CD14-positive monocyte (primary cell): ENCODE measurements around the gene COBLL1. TPM values are rescaled to one million over a fixed set of nuclear protein-coding genes. Genes with fewer than 3 reads are reported as not detected.

ENCODE experiments used
- DNase-seq, 3 donors: peaks; one replicate each; pipeline ENCODE4 v3.0.0-alpha.2; 2011 to 2022
- H2AFZ ChIP-seq: 2 replicates; pipeline ENCODE4 v1.6.0; 2012; ENCODE audit warnings: mild to moderate bottlenecking, low read depth, low read length, inconsistent platforms; ENCODE audit not compliant: insufficient read depth, poor library complexity, severe bottlenecking
- H3K27ac ChIP-seq, 2 donors: 1 replicate in 1 of 2; 2 replicates in 1 of 2; pipeline ENCODE4 v1.5.1; 2012 to 2013; ENCODE audit warnings: low read length in 2 of 2, control low read depth in 1 of 2, inconsistent platforms in 1 of 2, low read depth in 1 of 2, mild to moderate bottlenecking in 1 of 2
- H3K27me3 ChIP-seq, 2 donors: one replicate each; pipeline versions ENCODE4 v1.6.0 to v1.6.1; 2011 to 2013; ENCODE audit warnings: low read length in 2 of 2; ENCODE audit not compliant: control insufficient read depth in 2 of 2, insufficient read depth in 2 of 2
- H3K36me3 ChIP-seq, 2 donors: replicated peaks in 1 of 2; 1 replicate in 1 of 2; 2 replicates in 1 of 2; pipeline versions ENCODE4 v1.5.1 to v1.6.1; 2012 to 2013; ENCODE audit warnings: low read length in 2 of 2, control low read depth in 1 of 2, inconsistent platforms in 1 of 2, mild to moderate bottlenecking in 1 of 2; ENCODE audit not compliant: insufficient read depth in 2 of 2, control insufficient read depth in 1 of 2
- H3K4me1 ChIP-seq, 2 donors: 1 replicate in 1 of 2; 2 replicates in 1 of 2; pipeline versions ENCODE4 v1.5.1 to v1.6.1; 2012 to 2013; ENCODE audit warnings: low read length in 2 of 2, control low read depth in 1 of 2, inconsistent platforms in 1 of 2, mild to moderate bottlenecking in 1 of 2, moderate library complexity in 1 of 2; ENCODE audit not compliant: insufficient read depth in 2 of 2, control insufficient read depth in 1 of 2
- H3K4me2 ChIP-seq: replicated peaks from 2 replicates; pipeline ENCODE3; 2012; ENCODE audit warnings: low read length, moderate library complexity, mild to moderate bottlenecking; ENCODE audit not compliant: poor library complexity, severe bottlenecking; ENCODE audit errors: extremely low read depth
- H3K4me3 ChIP-seq, 3 experiments: fragments of 200-600 bp in 1 of 3; sonication (generic) in 1 of 3; replicated peaks in 1 of 3; 1 replicate in 2 of 3; 2 replicates in 1 of 3; pipeline ENCODE4 v1.5.1; 2011 to 2013; ENCODE audit warnings: low read length in 3 of 3, mild to moderate bottlenecking in 3 of 3, control low read depth in 2 of 3, low read depth in 2 of 3, inconsistent platforms in 1 of 3, moderate library complexity in 1 of 3
- H3K79me2 ChIP-seq: 2 replicates; pipeline ENCODE4 v1.6.0; 2012; ENCODE audit warnings: mild to moderate bottlenecking, control low read depth, inconsistent platforms, low read length, moderate library complexity; ENCODE audit not compliant: insufficient read depth
- H3K9ac ChIP-seq: 2 replicates; pipeline ENCODE4 v1.6.0; 2017; ENCODE audit warnings: low read length, mild to moderate bottlenecking; ENCODE audit not compliant: insufficient read depth, poor library complexity, severe bottlenecking
- H3K9me3 ChIP-seq, 2 donors: replicated peaks in 1 of 2; 1 replicate in 1 of 2; 2 replicates in 1 of 2; pipeline versions ENCODE4 v1.5.1 to v1.6.1; 2012 to 2013; ENCODE audit warnings: low read length in 2 of 2, control low read depth in 1 of 2; ENCODE audit not compliant: control insufficient read depth in 1 of 2, insufficient read depth in 1 of 2
- H4K20me1 ChIP-seq: 2 replicates; pipeline ENCODE4 v1.6.0; 2012; ENCODE audit warnings: mild to moderate bottlenecking, low read length, control low read depth, moderate library complexity; ENCODE audit not compliant: insufficient read depth
- H3K27ac Mint-ChIP-seq, 7 donors: one replicate each; pipeline ENCODE4 v1.8.0; 2020; ENCODE audit warnings: mild to moderate bottlenecking in 7 of 7, mixed read lengths in 7 of 7, moderate library complexity in 6 of 7, inconsistent platforms in 2 of 7
- H3K27me3 Mint-ChIP-seq, 3 donors: one replicate each; pipeline ENCODE4 v1.8.0; 2021 to 2022; ENCODE audit warnings: low read depth in 3 of 3, mild to moderate bottlenecking in 3 of 3, mixed read lengths in 3 of 3, moderate library complexity in 3 of 3, inconsistent platforms in 1 of 3
- H3K36me3 Mint-ChIP-seq, 2 donors: one replicate each; pipeline ENCODE4 v1.8.0; 2020; ENCODE audit warnings: mixed read lengths in 2 of 2, inconsistent platforms in 1 of 2, mild to moderate bottlenecking in 1 of 2
- H3K4me1 Mint-ChIP-seq: one replicate; pipeline ENCODE4 v1.8.0; 2020; ENCODE audit warnings: mild to moderate bottlenecking, mixed read lengths
- H3K4me3 Mint-ChIP-seq, 2 donors: one replicate each; pipeline ENCODE4 v1.8.0; 2020; ENCODE audit warnings: mild to moderate bottlenecking in 2 of 2, mixed read lengths in 2 of 2, moderate library complexity in 1 of 2
- H3K9me3 Mint-ChIP-seq, 7 donors: one replicate each; pipeline ENCODE4 v1.8.0; 2020 to 2022; ENCODE audit warnings: mixed read lengths in 7 of 7, mild to moderate bottlenecking in 6 of 7, moderate library complexity in 6 of 7, inconsistent platforms in 2 of 7
- WGBS: methylation state at CpG from one replicate; pipeline ENCODE4 v1.1.5; 2013; ENCODE audit warnings: missing lambda C conversion rate; ENCODE audit not compliant: insufficient coverage; 5-methylcytosine and 5-hydroxymethylcytosine counted together
- intact Hi-C, 2 donors: fragments of 100-400 bp; cut with micrococcal nuclease; formaldehyde crosslinking; loops; one replicate each; pipeline versions ENCODE4 v1.15.0 to v1.15.1; 2023
- polyA plus RNA-seq, 3 donors: library from polyadenylated mRNA; depleted of rRNA in 1 of 3; unstranded in 2 of 3; stranded (reverse) in 1 of 3; fragments of 300-500 nt in 2 of 3; fragments of >200 nt in 1 of 3; fragmentation: Illumina TruSeq in 2 of 3; gene quantifications; 1 replicate in 2 of 3; 2 replicates in 1 of 3; pipeline ENCODE4 v1.2.3, GENCODE V29; 2012 to 2021
- TF ChIP-seq, protein P1 (sequence below): fragments of 200-600 bp; IDR thresholded peaks from one replicate; pipeline ENCODE4 v1.8.0; 2022; ENCODE audit warnings: antibody characterized with exemption, mild to moderate bottlenecking

COBLL1 gene
- polyA plus RNA-seq, 3 donors: 0.18 to 0.54 (median 0.24) TPM

DNA sequence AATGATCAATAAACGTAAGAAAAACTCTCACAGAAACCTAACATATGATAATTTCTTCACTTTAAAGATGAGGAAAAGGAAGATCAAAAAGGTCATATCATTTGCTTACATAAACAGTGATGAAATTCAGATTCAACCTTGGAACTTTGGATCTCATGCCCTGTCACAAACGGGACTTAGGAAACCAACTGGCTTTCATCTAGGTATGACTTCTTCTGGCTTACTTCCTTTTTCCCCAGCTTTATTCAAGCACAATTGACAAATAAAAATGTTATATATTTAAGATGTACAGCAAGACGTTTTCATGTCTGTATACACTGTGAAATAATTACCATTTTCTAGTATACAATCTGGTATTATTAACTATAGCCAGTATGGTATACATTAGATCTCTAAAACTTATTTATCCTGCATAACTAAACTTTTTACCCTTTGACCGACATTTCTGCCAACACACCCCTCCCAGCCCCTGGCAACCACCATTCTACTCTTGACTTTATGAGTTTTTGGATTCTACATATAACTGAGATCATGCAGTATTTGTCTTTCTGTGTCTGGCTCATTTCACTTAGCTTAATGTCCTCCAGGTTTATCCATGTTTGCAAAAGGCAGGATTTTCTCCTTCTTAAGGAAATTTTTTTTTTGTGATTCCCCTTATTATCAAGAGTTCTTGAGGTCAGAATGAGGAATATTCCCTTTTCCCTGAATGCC lies 46.0 kb upstream of the COBLL1 start:
- TF ChIP-seq, protein P1, sequence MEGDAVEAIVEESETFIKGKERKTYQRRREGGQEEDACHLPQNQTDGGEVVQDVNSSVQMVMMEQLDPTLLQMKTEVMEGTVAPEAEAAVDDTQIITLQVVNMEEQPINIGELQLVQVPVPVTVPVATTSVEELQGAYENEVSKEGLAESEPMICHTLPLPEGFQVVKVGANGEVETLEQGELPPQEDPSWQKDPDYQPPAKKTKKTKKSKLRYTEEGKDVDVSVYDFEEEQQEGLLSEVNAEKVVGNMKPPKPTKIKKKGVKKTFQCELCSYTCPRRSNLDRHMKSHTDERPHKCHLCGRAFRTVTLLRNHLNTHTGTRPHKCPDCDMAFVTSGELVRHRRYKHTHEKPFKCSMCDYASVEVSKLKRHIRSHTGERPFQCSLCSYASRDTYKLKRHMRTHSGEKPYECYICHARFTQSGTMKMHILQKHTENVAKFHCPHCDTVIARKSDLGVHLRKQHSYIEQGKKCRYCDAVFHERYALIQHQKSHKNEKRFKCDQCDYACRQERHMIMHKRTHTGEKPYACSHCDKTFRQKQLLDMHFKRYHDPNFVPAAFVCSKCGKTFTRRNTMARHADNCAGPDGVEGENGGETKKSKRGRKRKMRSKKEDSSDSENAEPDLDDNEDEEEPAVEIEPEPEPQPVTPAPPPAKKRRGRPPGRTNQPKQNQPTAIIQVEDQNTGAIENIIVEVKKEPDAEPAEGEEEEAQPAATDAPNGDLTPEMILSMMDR: no peak
- Histone ChIP-seq H3K79me2 (no peaks in the 10 kb centered on the region), H2AFZ (no peak overlapping the region), H3K4me3 (no peak overlapping the region), H3K27me3 (no peaks in the 10 kb centered on the region), H3K27ac (no peak overlapping the region), H3K4me2 (no peak overlapping the region), H3K9ac (no peak overlapping the region), H3K36me3 (no peaks in the 10 kb centered on the region), H3K4me1 (no peaks in the 10 kb centered on the region), H3K9me3 (no peaks in the 10 kb centered on the region), H4K20me1 (no peaks in the 10 kb centered on the region)
- no CpG with 5 or more reads among the region's 4 CpGs for WGBS
- Mint-ChIP-seq H3K27ac (no peak overlapping the region), H3K36me3 (no peaks in the 10 kb centered on the region), H3K27me3 (peaks cover 0 to 2% (median 0%) of the 10 kb centered on the region in 3 donors), H3K4me1 (no peaks in the 10 kb centered on the region), H3K9me3 (no peaks in the 10 kb centered on the region), H3K4me3 (no peak overlapping the region)
- no peak for DNase-seq
- intact Hi-C loops: no loop called here

GRCh38 chr2:164882276-164882675 lies 40.7 kb upstream of the COBLL1 start:
- H3K36me3 Mint-ChIP-seq: no peaks in the 10 kb centered on the region
- H3K4me3 Mint-ChIP-seq: no peak overlapping the region
- Histone ChIP-seq H3K27me3 (no peaks in the 10 kb centered on the region), H3K27ac (no peak overlapping the region), H3K4me3 (no peak overlapping the region), H4K20me1 (no peaks in the 10 kb centered on the region), H3K79me2 (no peaks in the 10 kb centered on the region), H2AFZ (no peak overlapping the region), H3K36me3 (no peaks in the 10 kb centered on the region), H3K9me3 (no peaks in the 10 kb centered on the region), H3K4me1 (no peaks in the 10 kb centered on the region), H3K4me2 (no peak overlapping the region), H3K9ac (no peak overlapping the region)
- TF ChIP-seq, protein P1: no peak
- peaks cover 3% of the 10 kb centered on the region for H3K4me1 Mint-ChIP-seq
- no peak overlapping the region for H3K27ac Mint-ChIP-seq
- peaks cover 0 to 3% (median 0%) of the 10 kb centered on the region in 7 donors for H3K9me3 Mint-ChIP-seq
- WGBS: 100% methylated on average over 1 of the region's 9 CpGs
- peaks cover 0 to 2% (median 0%) of the 10 kb centered on the region in 3 donors for H3K27me3 Mint-ChIP-seq
- intact Hi-C loops: no loop called here
- no peak for DNase-seq
